HL-60 (cell line): Measurements from ENCODE around the gene CAMTA1.

Experiments used
- DNase-seq, 2 experiments: peaks; one replicate each; pipeline ENCODE4 v3.0.0-alpha.2; 2010 to 2020; ENCODE audit warnings: low read depth in 1 of 2, low spot score in 1 of 2
- H3K27ac ChIP-seq: fragments of 250-450 bp; sonication (Bioruptor Pico); replicated peaks from 2 replicates; pipeline ENCODE4 v1.5.1; 2020; ENCODE audit warnings: mild to moderate bottlenecking, moderate library complexity
- H3K27me3 ChIP-seq: fragments of 250-450 bp; sonication (Bioruptor Pico); 2 replicates; pipeline ENCODE4 v1.5.1; 2021; ENCODE audit warnings: mild to moderate bottlenecking, moderate library complexity; ENCODE audit not compliant: insufficient read depth, poor library complexity, severe bottlenecking
- H3K4me3 ChIP-seq: replicated peaks from 2 replicates; pipeline ENCODE4 v1.5.1; 2011; ENCODE audit warnings: mild to moderate bottlenecking, control low read depth, low read length; ENCODE audit not compliant: insufficient read depth
- CTCF ChIP-seq: IDR thresholded peaks from one replicate; pipeline ENCODE4 v1.5.1; 2011; ENCODE audit warnings: low read length, control low read depth, inconsistent platforms; ENCODE audit not compliant: insufficient read depth
- GABPA ChIP-seq: IDR thresholded peaks from 2 replicates; pipeline ENCODE4 v1.6.1; 2012; ENCODE audit warnings: low read depth
- POLR2AphosphoS5 ChIP-seq: IDR thresholded peaks from 2 replicates; pipeline ENCODE4 v1.6.1; 2012; ENCODE audit warnings: low read depth
- REST ChIP-seq: IDR thresholded peaks from 2 replicates; pipeline ENCODE4 v1.6.1; 2012; ENCODE audit warnings: low read depth; ENCODE audit not compliant: insufficient replicate concordance
- SPI1 ChIP-seq: IDR thresholded peaks from 2 replicates; pipeline ENCODE4 v1.6.1; 2012; ENCODE audit warnings: low read depth, mild to moderate bottlenecking, borderline replicate concordance

CAMTA1 gene

GRCh38 chr1:7640350-7640749, 855.1 kb downstream of the CAMTA1 start:
- Histone ChIP-seq H3K27ac (no peak overlapping the region), H3K27me3 (no peaks in the 10 kb centered on the region), H3K4me3 (no peak overlapping the region)
- no peak for TF ChIP-seq GABPA
- TF ChIP-seq CTCF = no peak
- no peak for TF ChIP-seq SPI1
- TF ChIP-seq REST = no peak
- no peak for TF ChIP-seq POLR2AphosphoS5
- DNase-seq = no peak

- no peak for DNase-seq
- TF ChIP-seq GABPA (no peak), SPI1 (no peak), POLR2AphosphoS5 (no peak), CTCF (no peak), REST (no peak)
- Histone ChIP-seq H3K27ac (no peak overlapping the region), H3K4me3 (no peak overlapping the region), H3K27me3 (no peaks in the 10 kb centered on the region)
Measured at GRCh38 chr1:7640920-7641585, 855.8 kb downstream of the CAMTA1 start.

- no peak overlapping the region for H3K4me3 ChIP-seq
- no peaks in the 10 kb centered on the region for H3K27me3 ChIP-seq
- H3K27ac ChIP-seq = no peak overlapping the region
- DNase-seq = no peak
- TF ChIP-seq GABPA = no peak
- TF ChIP-seq SPI1 = no peak
- no peak for TF ChIP-seq POLR2AphosphoS5
- TF ChIP-seq REST = no peak
- no peak for TF ChIP-seq CTCF
Measured at GRCh38 chr1:7641587-7642417, 856.5 kb downstream of the CAMTA1 start.
